GM12891 (cell line): Measurements from ENCODE around the gene RUVBL2.

Experiments used
- PAX5 ChIP-seq: IDR thresholded peaks from 2 replicates; pipeline ENCODE4 v1.6.1; 2011; ENCODE audit warnings: low read length, moderate library complexity, mild to moderate bottlenecking; ENCODE audit not compliant: insufficient read depth, severe bottlenecking
- POLR2A ChIP-seq: IDR thresholded peaks from 2 replicates; pipeline ENCODE4 v1.6.1; 2011; ENCODE audit warnings: low read depth, low read length, control low read depth
- POLR2AphosphoS5 ChIP-seq: IDR thresholded peaks from 2 replicates; pipeline ENCODE4 v1.6.1; 2011; ENCODE audit warnings: low read depth, low read length, control low read depth

DNA sequence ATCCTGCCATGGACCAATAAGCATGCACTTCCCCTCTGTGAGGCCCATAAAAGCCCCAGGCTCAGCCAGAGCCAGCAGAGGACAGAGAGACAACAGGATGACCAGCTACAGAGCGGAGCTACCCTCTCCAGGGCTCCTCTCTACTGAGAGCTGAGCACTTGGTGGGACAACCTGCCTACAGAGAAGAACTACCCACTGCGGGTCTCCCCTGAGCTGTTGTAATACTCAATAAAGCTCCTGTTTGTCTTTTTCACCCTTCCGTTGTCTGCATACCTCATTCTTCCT is 46.5 kb upstream of the RUVBL2 start:
- TF ChIP-seq PAX5 (no peak), POLR2A (no peak), POLR2AphosphoS5 (no peak)
